GM12891 (cell line): Measurements from ENCODE around the gene NSUN6.

Source experiments
- POLR2A ChIP-seq: IDR thresholded peaks from 2 replicates; pipeline ENCODE4 v1.6.1; 2011; ENCODE audit warnings: low read depth, low read length, control low read depth
- POU2F2 ChIP-seq: IDR thresholded peaks from 2 replicates; pipeline ENCODE4 v1.6.1; 2011; ENCODE audit warnings: low read depth, mild to moderate bottlenecking, control low read depth, low read length, moderate library complexity
- TAF1 ChIP-seq: IDR thresholded peaks from 2 replicates; pipeline ENCODE4 v1.6.1; 2011; ENCODE audit warnings: low read depth, low read length, control low read depth

- TF ChIP-seq POU2F2 (no peak), POLR2A (no peak), TAF1 (no peak)
These were observed 111.2 kb downstream of the NSUN6 start for GRCh38 chr10:18540195-18540594.
